ENCODE results near the gene TENM3. TPM values are rescaled to one million over a fixed set of nuclear protein-coding genes. Genes with fewer than 3 reads are reported as not detected.

The TENM3 gene
- total and polyA plus RNA-seq, 10 of the 15 experiments (the other 5 are each of a cell fraction or from before 2014, with no cell fraction given) = 0.01 to 1.7 (median 0.08) TPM; not detected in 2

DNA sequence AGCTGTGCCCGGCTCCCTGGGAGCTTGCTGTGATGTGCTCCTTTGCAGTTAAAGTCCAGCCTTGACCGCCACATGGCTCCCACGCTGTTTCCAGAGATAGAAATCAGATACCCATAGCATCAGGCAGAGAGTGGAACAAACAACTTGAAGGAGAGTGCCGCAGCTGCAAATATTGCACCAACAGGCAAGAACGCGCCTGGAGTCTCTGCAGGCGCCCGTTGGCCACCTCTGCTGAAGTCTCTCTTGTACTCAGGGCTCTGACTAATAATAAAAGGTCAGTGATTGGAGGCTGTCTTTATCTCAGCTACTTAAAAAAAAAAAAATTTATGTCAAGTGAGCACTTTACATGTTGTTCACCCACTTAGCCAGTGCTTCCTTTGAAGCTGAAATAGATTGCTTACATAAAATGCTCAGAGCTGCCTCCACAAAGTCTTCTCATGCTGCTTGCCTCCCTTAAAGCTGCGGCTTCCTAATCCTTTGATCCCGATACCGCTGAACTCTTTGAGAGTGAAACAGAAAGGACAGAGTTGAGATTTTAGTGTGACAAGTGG is 30.9 kb upstream of the TENM3 start:
- ChIA-PET CTCF (interaction anchor here (0.7 kb wide), 1 partner anchor 179 kb away, joined by 3 read pairs; no protein-coding TSS in a partner anchor), SMC1A (ENCODE audit: uncharacterized antibody, unreplicated experiment) (no interaction called here), POLR2A (no interaction called here), RAD21 (ENCODE audit: unreplicated experiment) (no interaction called here)
- intact Hi-C loops (cut with micrococcal nuclease; ENCODE audit: unreplicated experiment) = no loop called here
- Histone ChIP-seq H4K20me1 (ENCODE audit: control insufficient read depth, insufficient read depth) (no peaks in the 10 kb centered on the region), H3K27me3 (replicated peaks in 1 of 2; ENCODE audit: control insufficient read depth in 2 of 2, insufficient read depth in 2 of 2, low read length in 1 of 2) (no peaks in the 10 kb centered on the region), H3K4me2 (ENCODE audit: control insufficient read depth, insufficient read depth) (no peak overlapping the region), H3K4me1 (ENCODE audit: control insufficient read depth, insufficient read depth, low read length) (no peaks in the 10 kb centered on the region), H3K9ac (ENCODE audit: control insufficient read depth, insufficient read depth, low read length) (no peak overlapping the region), H3K36me3 (ENCODE audit: control insufficient read depth in 2 of 2, insufficient read depth in 2 of 2, low read length in 1 of 2) (no peaks in the 10 kb centered on the region), H2AFZ (ENCODE audit: control insufficient read depth, low read depth, low read length) (no peak overlapping the region), H3K27ac (ENCODE audit: control insufficient read depth, insufficient read depth) (no peak overlapping the region), H3K79me2 (ENCODE audit: control insufficient read depth, insufficient read depth, low read length) (no peaks in the 10 kb centered on the region), H3K4me3 (no peak overlapping the region), H3K9me3 (replicated peaks; ENCODE audit: control insufficient read depth, insufficient read depth, low read length) (no peaks in the 10 kb centered on the region)
- BruUV-seq (replicated peaks) = no TSS peak
- in situ Hi-C loops (cut with MboI) = no loop called here
- TF ChIP-seq CBX5 (IDR thresholded peaks at IDR 0.05; ENCODE audit: low read depth) = no peak
- no peak for TF ChIP-seq SIN3A (IDR thresholded peaks at IDR 0.05; ENCODE audit: low read depth, low read length)
- TF ChIP-seq ZNF384 (IDR thresholded peaks at IDR 0.05; ENCODE audit: borderline replicate concordance, low read depth, low read length) = no peak
- TF ChIP-seq NR2C1 (IDR thresholded peaks at IDR 0.05) = no peak
- TF ChIP-seq POLR2A (IDR thresholded peaks at IDR 0.05; ENCODE audit: low read depth, low read length) = no peak
- no peak for TF ChIP-seq MEF2B (IDR thresholded peaks at IDR 0.05; ENCODE audit: partially characterized antibody, poor library complexity, severe bottlenecking)
- TF ChIP-seq SMC3 (IDR thresholded peaks at IDR 0.05; ENCODE audit: borderline replicate concordance, low read length) = no peak
- no peak for DNase-seq (ENCODE audit: low read depth, low spot score)
- 54% methylated on average over 11 of the region's 11 CpGs for WGBS (ENCODE audit: insufficient coverage, insufficient replicate concordance, low lambda C conversion rate, missing lambda C conversion rate)
- no peak for ATAC-seq
- no peak for FAIRE-seq

DNA sequence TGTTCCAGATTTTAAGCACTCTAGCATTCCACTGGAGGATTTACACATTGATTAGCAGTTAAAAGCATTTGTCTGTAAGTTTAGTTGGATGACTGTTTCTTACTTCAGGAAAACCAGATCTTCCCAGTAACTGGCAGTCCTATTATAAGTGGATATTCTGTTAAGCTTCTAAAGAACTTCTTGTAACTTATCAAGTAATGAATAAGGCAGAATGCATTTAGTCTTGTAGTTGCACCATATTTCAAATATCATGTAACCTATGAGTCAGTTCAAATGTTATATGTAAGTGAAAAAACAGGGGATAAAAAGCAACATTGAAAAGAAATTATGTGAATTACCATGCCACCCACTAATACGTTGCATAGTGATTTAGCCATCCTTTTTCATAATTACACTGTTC is 30.2 kb upstream of the TENM3 start:
- in situ Hi-C loops (cut with MboI) = no loop called here
- ChIA-PET POLR2A (no interaction called here), CTCF (interaction anchor here (0.7 kb wide), 1 partner anchor 178 kb away, joined by 3 read pairs; no protein-coding TSS in a partner anchor), SMC1A (ENCODE audit: uncharacterized antibody, unreplicated experiment) (no interaction called here), RAD21 (ENCODE audit: unreplicated experiment) (no interaction called here)
- Histone ChIP-seq H4K20me1 (ENCODE audit: control insufficient read depth, insufficient read depth) (no peaks in the 10 kb centered on the region), H3K79me2 (ENCODE audit: control insufficient read depth, insufficient read depth, low read length) (no peaks in the 10 kb centered on the region), H3K27ac (ENCODE audit: control insufficient read depth, insufficient read depth) (no peak overlapping the region), H3K4me3 (no peak overlapping the region), H2AFZ (ENCODE audit: control insufficient read depth, low read depth, low read length) (no peak overlapping the region), H3K4me2 (ENCODE audit: control insufficient read depth, insufficient read depth) (no peak overlapping the region), H3K9ac (ENCODE audit: control insufficient read depth, insufficient read depth, low read length) (no peak overlapping the region), H3K36me3 (ENCODE audit: control insufficient read depth in 2 of 2, insufficient read depth in 2 of 2, low read length in 1 of 2) (no peaks in the 10 kb centered on the region), H3K27me3 (replicated peaks in 1 of 2; ENCODE audit: control insufficient read depth in 2 of 2, insufficient read depth in 2 of 2, low read length in 1 of 2) (no peaks in the 10 kb centered on the region), H3K9me3 (replicated peaks; ENCODE audit: control insufficient read depth, insufficient read depth, low read length) (no peaks in the 10 kb centered on the region), H3K4me1 (ENCODE audit: control insufficient read depth, insufficient read depth, low read length) (no peaks in the 10 kb centered on the region)
- no TSS peak for BruUV-seq (replicated peaks)
- 4% methylated on average over 1 of the region's 1 CpG for WGBS (ENCODE audit: insufficient coverage, insufficient replicate concordance, low lambda C conversion rate, missing lambda C conversion rate)
- FAIRE-seq (no peak), DNase-seq (ENCODE audit: low read depth, low spot score) (no peak), ATAC-seq (no peak)
- intact Hi-C loops (cut with micrococcal nuclease; ENCODE audit: unreplicated experiment) = no loop called here
- TF ChIP-seq CEBPB (IDR thresholded peaks at IDR 0.05; ENCODE audit: borderline replicate concordance in 1 of 2, low read depth in 2 of 2, low read length in 2 of 2) = no peak
- no peak for TF ChIP-seq CREM (IDR thresholded peaks at IDR 0.05; ENCODE audit: low read depth)
- TF ChIP-seq TCF12 (IDR thresholded peaks at IDR 0.05; ENCODE audit: low read depth, low read length) = no peak
- no peak for TF ChIP-seq KAT2A (conservative IDR thresholded peaks at IDR 0.05; ENCODE audit: control insufficient read depth, low read depth, low read length)
- no peak for TF ChIP-seq ZNF24 (IDR thresholded peaks at IDR 0.05)
- TF ChIP-seq NR2F1 (conservative IDR thresholded peaks at IDR 0.05) = no peak
- TF ChIP-seq, protein P1, sequence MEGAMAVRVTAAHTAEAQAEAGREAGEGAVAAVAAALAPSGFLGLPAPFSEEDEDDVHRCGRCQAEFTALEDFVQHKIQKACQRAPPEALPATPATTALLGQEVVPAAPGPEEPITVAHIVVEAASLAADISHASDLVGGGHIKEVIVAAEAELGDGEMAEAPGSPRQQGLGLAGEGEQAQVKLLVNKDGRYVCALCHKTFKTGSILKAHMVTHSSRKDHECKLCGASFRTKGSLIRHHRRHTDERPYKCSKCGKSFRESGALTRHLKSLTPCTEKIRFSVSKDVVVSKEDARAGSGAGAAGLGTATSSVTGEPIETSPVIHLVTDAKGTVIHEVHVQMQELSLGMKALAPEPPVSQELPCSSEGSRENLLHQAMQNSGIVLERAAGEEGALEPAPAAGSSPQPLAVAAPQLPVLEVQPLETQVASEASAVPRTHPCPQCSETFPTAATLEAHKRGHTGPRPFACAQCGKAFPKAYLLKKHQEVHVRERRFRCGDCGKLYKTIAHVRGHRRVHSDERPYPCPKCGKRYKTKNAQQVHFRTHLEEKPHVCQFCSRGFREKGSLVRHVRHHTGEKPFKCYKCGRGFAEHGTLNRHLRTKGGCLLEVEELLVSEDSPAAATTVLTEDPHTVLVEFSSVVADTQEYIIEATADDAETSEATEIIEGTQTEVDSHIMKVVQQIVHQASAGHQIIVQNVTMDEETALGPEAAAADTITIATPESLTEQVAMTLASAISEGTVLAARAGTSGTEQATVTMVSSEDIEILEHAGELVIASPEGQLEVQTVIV (IDR thresholded peaks at IDR 0.05; ENCODE audit: borderline replicate concordance, partially characterized antibody) = no peak

All from GM12878 (cell line).